ENCODE measurements around the gene INPP5A. TPM values are rescaled to one million over a fixed set of nuclear protein-coding genes. Genes with fewer than 3 reads are reported as not detected.

The INPP5A gene
- total and polyA plus RNA-seq, 4 donors: 37.7 to 112 (median 54.9) TPM

GRCh38 chr10:132714986-132715775 lies 177.6 kb downstream of the INPP5A start:
- Histone ChIP-seq H3K27ac (ENCODE audit: low read depth in 1 of 2, low read length in 2 of 2) (no peak overlapping the region), H3K9me3 (ENCODE audit: control insufficient read depth, low read length) (no peaks in the 10 kb centered on the region), H3K36me3 (ENCODE audit: control insufficient read depth in 1 of 2, insufficient read depth in 2 of 2, low read length in 1 of 2) (no peaks in the 10 kb centered on the region), H3K4me1 (ENCODE audit: control insufficient read depth in 1 of 2, insufficient read depth in 2 of 2, low read length in 2 of 2) (no peaks in the 10 kb centered on the region), H3K4me3 (ENCODE audit: low read length in 2 of 2) (no peak overlapping the region), H3K27me3 (ENCODE audit: control insufficient read depth in 1 of 2, insufficient read depth in 2 of 2, low read length in 1 of 2) (no peaks in the 10 kb centered on the region)
- ATAC-seq (ENCODE audit: low FRiP score): no peak
- intact Hi-C loops (cut with DNase I): no loop called here
- 87 to 88% methylated on average over 24 of the region's 24 CpGs for WGBS, 2 donors
- peak; percentile 40 for DNase-seq

- peak; percentile 25 to 68 for DNase-seq
- no peaks in the 10 kb centered on the region for H3K4me1 ChIP-seq (ENCODE audit: control insufficient read depth in 1 of 2, insufficient read depth in 2 of 2, low read length in 2 of 2)
- no peaks in the 10 kb centered on the region for H3K36me3 ChIP-seq (ENCODE audit: control insufficient read depth in 1 of 2, insufficient read depth in 2 of 2, low read length in 1 of 2)
- WGBS, 2 donors: 80 to 86% methylated on average over 48 of the region's 48 CpGs
- no peaks in the 10 kb centered on the region for H3K27me3 ChIP-seq (ENCODE audit: control insufficient read depth in 1 of 2, insufficient read depth in 2 of 2, low read length in 1 of 2)
- intact Hi-C loops (cut with DNase I): no loop called here
- H3K9me3 ChIP-seq (ENCODE audit: control insufficient read depth, low read length): no peaks in the 10 kb centered on the region
- no peak overlapping the region for H3K27ac ChIP-seq (ENCODE audit: low read depth in 1 of 2, low read length in 2 of 2)
- ATAC-seq (ENCODE audit: low FRiP score): peak; percentile 38
- H3K4me3 ChIP-seq (ENCODE audit: low read length in 2 of 2): no peak overlapping the region
Observed at GRCh38 chr10:132715776-132716680, 178.4 kb downstream of the INPP5A start.

GRCh38 chr10:132716691-132717490 lies 179.3 kb downstream of the INPP5A start:
- WGBS, 2 donors: 91 to 98% methylated on average over 22 to 27 of the region's 27 CpGs
- Histone ChIP-seq H3K27me3 (ENCODE audit: control insufficient read depth in 1 of 2, insufficient read depth in 2 of 2, low read length in 1 of 2) (no peaks in the 10 kb centered on the region), H3K36me3 (ENCODE audit: control insufficient read depth in 1 of 2, insufficient read depth in 2 of 2, low read length in 1 of 2) (no peaks in the 10 kb centered on the region), H3K9me3 (ENCODE audit: control insufficient read depth, low read length) (no peaks in the 10 kb centered on the region), H3K27ac (ENCODE audit: low read depth in 1 of 2, low read length in 2 of 2) (no peak overlapping the region), H3K4me1 (ENCODE audit: control insufficient read depth in 1 of 2, insufficient read depth in 2 of 2, low read length in 2 of 2) (no peaks in the 10 kb centered on the region), H3K4me3 (ENCODE audit: low read length in 2 of 2) (no peak overlapping the region)
- intact Hi-C loops (cut with DNase I): no loop called here
- DNase-seq (peak; percentile 22 to 61), ATAC-seq (ENCODE audit: low FRiP score) (no peak)

GRCh38 chr10:132721725-132722124 lies 184.1 kb downstream of the INPP5A start:
- WGBS, 2 donors: 78 to 85% methylated on average over 6 of the region's 6 CpGs
- intact Hi-C loops (cut with DNase I): no loop called here
- ATAC-seq (ENCODE audit: low FRiP score): no peak

GRCh38 chr10:132722394-132723329 lies 185.1 kb downstream of the INPP5A start:
- no peak overlapping the region for H3K27ac ChIP-seq (ENCODE audit: low read depth in 1 of 2, low read length in 2 of 2)
- intact Hi-C loops (cut with DNase I): no loop called here
- ATAC-seq (ENCODE audit: low FRiP score) (no peak), DNase-seq (no peak)
- no peaks in the 10 kb centered on the region for H3K27me3 ChIP-seq (ENCODE audit: control insufficient read depth in 1 of 2, insufficient read depth in 2 of 2, low read length in 1 of 2)
- 80 to 84% methylated on average over 48 of the region's 48 CpGs for WGBS, 2 donors
- no peaks in the 10 kb centered on the region for H3K4me1 ChIP-seq (ENCODE audit: control insufficient read depth in 1 of 2, insufficient read depth in 2 of 2, low read length in 2 of 2)
- no peaks in the 10 kb centered on the region for H3K9me3 ChIP-seq (ENCODE audit: control insufficient read depth, low read length)
- no peaks in the 10 kb centered on the region for H3K36me3 ChIP-seq (ENCODE audit: control insufficient read depth in 1 of 2, insufficient read depth in 2 of 2, low read length in 1 of 2)
- H3K4me3 ChIP-seq (ENCODE audit: low read length in 2 of 2): no peak overlapping the region

More at GRCh38 chr10:132721725-132722124, 184.1 kb downstream of the INPP5A start:
- H3K27me3 ChIP-seq (ENCODE audit: control insufficient read depth in 1 of 2, insufficient read depth in 2 of 2, low read length in 1 of 2): no peaks in the 10 kb centered on the region
- no peaks in the 10 kb centered on the region for H3K9me3 ChIP-seq (ENCODE audit: control insufficient read depth, low read length)
- H3K36me3 ChIP-seq (ENCODE audit: control insufficient read depth in 1 of 2, insufficient read depth in 2 of 2, low read length in 1 of 2): no peaks in the 10 kb centered on the region
- DNase-seq: no peak
- no peak overlapping the region for H3K4me3 ChIP-seq (ENCODE audit: low read length in 2 of 2)
- H3K27ac ChIP-seq (ENCODE audit: low read depth in 1 of 2, low read length in 2 of 2): no peak overlapping the region
- no peaks in the 10 kb centered on the region for H3K4me1 ChIP-seq (ENCODE audit: control insufficient read depth in 1 of 2, insufficient read depth in 2 of 2, low read length in 2 of 2)

- H3K27ac ChIP-seq (ENCODE audit: low read depth in 1 of 2, low read length in 2 of 2): no peak overlapping the region
- 90 to 91% methylated on average over 29 of the region's 29 CpGs for WGBS, 2 donors
- H3K36me3 ChIP-seq (ENCODE audit: control insufficient read depth in 1 of 2, insufficient read depth in 2 of 2, low read length in 1 of 2): no peaks in the 10 kb centered on the region
- no peaks in the 10 kb centered on the region for H3K9me3 ChIP-seq (ENCODE audit: control insufficient read depth, low read length)
- ATAC-seq (ENCODE audit: low FRiP score) (no peak), DNase-seq (no peak)
- no peak overlapping the region for H3K4me3 ChIP-seq (ENCODE audit: low read length in 2 of 2)
- intact Hi-C loops (cut with DNase I): no loop called here
- H3K27me3 ChIP-seq (ENCODE audit: control insufficient read depth in 1 of 2, insufficient read depth in 2 of 2, low read length in 1 of 2): no peaks in the 10 kb centered on the region
- no peaks in the 10 kb centered on the region for H3K4me1 ChIP-seq (ENCODE audit: control insufficient read depth in 1 of 2, insufficient read depth in 2 of 2, low read length in 2 of 2)
Observed at GRCh38 chr10:132723330-132723970, 185.9 kb downstream of the INPP5A start.

GRCh38 chr10:132724446-132724845 lies 186.9 kb downstream of the INPP5A start:
- Histone ChIP-seq H3K9me3 (ENCODE audit: control insufficient read depth, low read length) (no peaks in the 10 kb centered on the region), H3K4me3 (ENCODE audit: low read length in 2 of 2) (no peak overlapping the region), H3K4me1 (ENCODE audit: control insufficient read depth in 1 of 2, insufficient read depth in 2 of 2, low read length in 2 of 2) (no peaks in the 10 kb centered on the region), H3K36me3 (ENCODE audit: control insufficient read depth in 1 of 2, insufficient read depth in 2 of 2, low read length in 1 of 2) (no peaks in the 10 kb centered on the region), H3K27ac (ENCODE audit: low read depth in 1 of 2, low read length in 2 of 2) (no peak overlapping the region), H3K27me3 (ENCODE audit: control insufficient read depth in 1 of 2, insufficient read depth in 2 of 2, low read length in 1 of 2) (no peaks in the 10 kb centered on the region)
- 87 to 91% methylated on average over 9 of the region's 9 CpGs for WGBS, 2 donors
- ATAC-seq (ENCODE audit: low FRiP score) (no peak), DNase-seq (no peak)
- intact Hi-C loops (cut with DNase I): no loop called here

Measured in aorta (tissue), 5 donors.